ENCODE data around the gene DLEC1.
"Not testable (repeated sequence)": the region's sequence is repeated elsewhere in the genome, so short reads cannot be mapped to it uniquely, and the experiment has no call there.

DNA sequence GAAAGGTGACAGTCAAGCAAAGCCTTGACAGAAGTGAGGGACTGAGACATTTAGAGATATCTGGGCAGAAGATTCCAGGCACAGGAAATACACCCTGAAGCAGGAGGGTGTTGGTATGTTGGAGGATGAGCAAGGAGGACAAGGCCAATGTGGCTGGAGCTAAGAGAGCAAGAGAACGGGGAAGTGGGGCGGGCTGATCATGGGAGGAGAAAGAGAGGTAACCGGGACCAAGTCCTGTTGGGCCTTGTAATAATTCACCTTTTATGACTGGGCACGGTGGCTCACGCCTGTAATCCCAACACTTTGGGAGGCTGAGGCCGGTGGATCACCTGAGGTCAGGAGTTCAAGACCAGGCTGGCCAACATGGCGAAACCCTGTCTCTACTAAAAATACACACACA is 5.4 kb upstream of the DLEC1 start:
- TF ChIP-seq, protein P1, sequence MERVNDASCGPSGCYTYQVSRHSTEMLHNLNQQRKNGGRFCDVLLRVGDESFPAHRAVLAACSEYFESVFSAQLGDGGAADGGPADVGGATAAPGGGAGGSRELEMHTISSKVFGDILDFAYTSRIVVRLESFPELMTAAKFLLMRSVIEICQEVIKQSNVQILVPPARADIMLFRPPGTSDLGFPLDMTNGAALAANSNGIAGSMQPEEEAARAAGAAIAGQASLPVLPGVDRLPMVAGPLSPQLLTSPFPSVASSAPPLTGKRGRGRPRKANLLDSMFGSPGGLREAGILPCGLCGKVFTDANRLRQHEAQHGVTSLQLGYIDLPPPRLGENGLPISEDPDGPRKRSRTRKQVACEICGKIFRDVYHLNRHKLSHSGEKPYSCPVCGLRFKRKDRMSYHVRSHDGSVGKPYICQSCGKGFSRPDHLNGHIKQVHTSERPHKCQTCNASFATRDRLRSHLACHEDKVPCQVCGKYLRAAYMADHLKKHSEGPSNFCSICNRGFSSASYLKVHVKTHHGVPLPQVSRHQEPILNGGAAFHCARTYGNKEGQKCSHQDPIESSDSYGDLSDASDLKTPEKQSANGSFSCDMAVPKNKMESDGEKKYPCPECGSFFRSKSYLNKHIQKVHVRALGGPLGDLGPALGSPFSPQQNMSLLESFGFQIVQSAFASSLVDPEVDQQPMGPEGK (CRISPR knock-in tag; IDR thresholded peaks at IDR 0.05; ENCODE audit: borderline replicate concordance), result not testable (repeated sequence)
- not testable (repeated sequence) for TF ChIP-seq CSDC2 (CRISPR knock-in tag; IDR thresholded peaks at IDR 0.05); ZFP3 (CRISPR knock-in tag; IDR thresholded peaks at IDR 0.05); ESRRG (CRISPR knock-in tag; IDR thresholded peaks at IDR 0.05); ISL1 (CRISPR knock-in tag; IDR thresholded peaks at IDR 0.05); RARB (CRISPR knock-in tag; IDR thresholded peaks at IDR 0.05); ZFP30 (CRISPR knock-in tag; IDR thresholded peaks at IDR 0.05); GLIS3 (CRISPR knock-in tag; IDR thresholded peaks at IDR 0.05); TOX (CRISPR knock-in tag; IDR thresholded peaks at IDR 0.05; ENCODE audit: borderline replicate concordance); PPARA (CRISPR knock-in tag; IDR thresholded peaks at IDR 0.05; ENCODE audit: borderline replicate concordance); ZNF70 (CRISPR knock-in tag; IDR thresholded peaks at IDR 0.05)
- TF ChIP-seq, protein P2, sequence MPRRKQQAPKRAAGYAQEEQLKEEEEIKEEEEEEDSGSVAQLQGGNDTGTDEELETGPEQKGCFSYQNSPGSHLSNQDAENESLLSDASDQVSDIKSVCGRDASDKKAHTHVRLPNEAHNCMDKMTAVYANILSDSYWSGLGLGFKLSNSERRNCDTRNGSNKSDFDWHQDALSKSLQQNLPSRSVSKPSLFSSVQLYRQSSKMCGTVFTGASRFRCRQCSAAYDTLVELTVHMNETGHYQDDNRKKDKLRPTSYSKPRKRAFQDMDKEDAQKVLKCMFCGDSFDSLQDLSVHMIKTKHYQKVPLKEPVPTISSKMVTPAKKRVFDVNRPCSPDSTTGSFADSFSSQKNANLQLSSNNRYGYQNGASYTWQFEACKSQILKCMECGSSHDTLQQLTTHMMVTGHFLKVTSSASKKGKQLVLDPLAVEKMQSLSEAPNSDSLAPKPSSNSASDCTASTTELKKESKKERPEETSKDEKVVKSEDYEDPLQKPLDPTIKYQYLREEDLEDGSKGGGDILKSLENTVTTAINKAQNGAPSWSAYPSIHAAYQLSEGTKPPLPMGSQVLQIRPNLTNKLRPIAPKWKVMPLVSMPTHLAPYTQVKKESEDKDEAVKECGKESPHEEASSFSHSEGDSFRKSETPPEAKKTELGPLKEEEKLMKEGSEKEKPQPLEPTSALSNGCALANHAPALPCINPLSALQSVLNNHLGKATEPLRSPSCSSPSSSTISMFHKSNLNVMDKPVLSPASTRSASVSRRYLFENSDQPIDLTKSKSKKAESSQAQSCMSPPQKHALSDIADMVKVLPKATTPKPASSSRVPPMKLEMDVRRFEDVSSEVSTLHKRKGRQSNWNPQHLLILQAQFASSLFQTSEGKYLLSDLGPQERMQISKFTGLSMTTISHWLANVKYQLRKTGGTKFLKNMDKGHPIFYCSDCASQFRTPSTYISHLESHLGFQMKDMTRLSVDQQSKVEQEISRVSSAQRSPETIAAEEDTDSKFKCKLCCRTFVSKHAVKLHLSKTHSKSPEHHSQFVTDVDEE (CRISPR knock-in tag; IDR thresholded peaks at IDR 0.05), result not testable (repeated sequence)
- TF ChIP-seq, protein P3, sequence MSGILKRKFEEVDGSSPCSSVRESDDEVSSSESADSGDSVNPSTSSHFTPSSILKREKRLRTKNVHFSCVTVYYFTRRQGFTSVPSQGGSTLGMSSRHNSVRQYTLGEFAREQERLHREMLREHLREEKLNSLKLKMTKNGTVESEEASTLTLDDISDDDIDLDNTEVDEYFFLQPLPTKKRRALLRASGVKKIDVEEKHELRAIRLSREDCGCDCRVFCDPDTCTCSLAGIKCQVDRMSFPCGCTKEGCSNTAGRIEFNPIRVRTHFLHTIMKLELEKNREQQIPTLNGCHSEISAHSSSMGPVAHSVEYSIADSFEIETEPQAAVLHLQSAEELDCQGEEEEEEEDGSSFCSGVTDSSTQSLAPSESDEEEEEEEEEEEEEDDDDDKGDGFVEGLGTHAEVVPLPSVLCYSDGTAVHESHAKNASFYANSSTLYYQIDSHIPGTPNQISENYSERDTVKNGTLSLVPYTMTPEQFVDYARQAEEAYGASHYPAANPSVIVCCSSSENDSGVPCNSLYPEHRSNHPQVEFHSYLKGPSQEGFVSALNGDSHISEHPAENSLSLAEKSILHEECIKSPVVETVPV (CRISPR knock-in tag; IDR thresholded peaks at IDR 0.05), result not testable (repeated sequence)
- TF ChIP-seq, protein P4, sequence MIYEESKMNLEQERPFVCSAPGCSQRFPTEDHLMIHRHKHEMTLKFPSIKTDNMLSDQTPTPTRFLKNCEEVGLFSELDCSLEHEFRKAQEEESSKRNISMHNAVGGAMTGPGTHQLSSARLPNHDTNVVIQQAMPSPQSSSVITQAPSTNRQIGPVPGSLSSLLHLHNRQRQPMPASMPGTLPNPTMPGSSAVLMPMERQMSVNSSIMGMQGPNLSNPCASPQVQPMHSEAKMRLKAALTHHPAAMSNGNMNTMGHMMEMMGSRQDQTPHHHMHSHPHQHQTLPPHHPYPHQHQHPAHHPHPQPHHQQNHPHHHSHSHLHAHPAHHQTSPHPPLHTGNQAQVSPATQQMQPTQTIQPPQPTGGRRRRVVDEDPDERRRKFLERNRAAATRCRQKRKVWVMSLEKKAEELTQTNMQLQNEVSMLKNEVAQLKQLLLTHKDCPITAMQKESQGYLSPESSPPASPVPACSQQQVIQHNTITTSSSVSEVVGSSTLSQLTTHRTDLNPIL (CRISPR knock-in tag; IDR thresholded peaks at IDR 0.05; ENCODE audit: low read depth), result not testable (repeated sequence)

All from SK-N-SH treated with all-trans-retinoic acid at 6 μM for 48 hours (cell line).